Breast epithelium (tissue), 4 donors: ENCODE measurements around the gene WLS. TPM values are rescaled to one million over a fixed set of nuclear protein-coding genes. Genes with fewer than 3 reads are reported as not detected.

Source experiments
- DNase-seq, 2 donors: peaks; one replicate each; pipeline ENCODE4 v3.0.0-alpha.2; 2019; ENCODE audit warnings: low spot score in 2 of 2
- H3K27ac ChIP-seq, 2 donors: fragments of 200-600 bp; sonication (generic) in 1 of 2; one replicate each; pipeline ENCODE4 v1.5.1; 2016 to 2019; ENCODE audit warnings: mild to moderate bottlenecking in 1 of 2
- H3K27me3 ChIP-seq, 2 donors: fragments of 200-600 bp; sonication (generic) in 1 of 2; one replicate each; pipeline versions ENCODE4 v1.5.1 to v1.6.0; 2017 to 2019; ENCODE audit warnings: control low read depth in 1 of 2, mild to moderate bottlenecking in 1 of 2
- H3K36me3 ChIP-seq: fragments of 200-600 bp; one replicate; pipeline ENCODE4 v1.5.1; 2019
- H3K4me1 ChIP-seq, 2 donors: fragments of 200-600 bp; sonication (generic); one replicate each; pipeline ENCODE4 v1.5.1; 2016 to 2019; ENCODE audit warnings: control low read depth in 1 of 2
- H3K4me3 ChIP-seq, 3 donors: fragments of 200-600 bp; sonication (generic); 1 replicate in 2 of 3; 2 replicates in 1 of 3; pipeline ENCODE4 v1.5.1; 2016 to 2019; ENCODE audit warnings: mild to moderate bottlenecking in 3 of 3, moderate library complexity in 2 of 3
- H3K9me3 ChIP-seq, 2 donors: fragments of 200-600 bp; sonication (generic) in 1 of 2; one replicate each; pipeline ENCODE4 v1.5.1; 2016 to 2019; ENCODE audit warnings: control low read depth in 1 of 2
- CTCF ChIP-seq, 3 donors: fragments of 450-650 bp; IDR thresholded peaks; one replicate each; pipeline ENCODE4 v1.5.1; 2016 to 2017; ENCODE audit warnings: antibody characterized with exemption in 3 of 3, mild to moderate bottlenecking in 3 of 3, moderate library complexity in 3 of 3
- POLR2A ChIP-seq: fragments of 450-650 bp; IDR thresholded peaks from one replicate; pipeline ENCODE4 v1.6.1; 2016; ENCODE audit warnings: antibody characterized with exemption, mild to moderate bottlenecking, moderate library complexity
- POLR2AphosphoS5 ChIP-seq, 3 donors: sonication (generic); formaldehyde crosslinking; IDR thresholded peaks; one replicate each; pipeline ENCODE4 v1.6.1; 2017; ENCODE audit warnings: antibody characterized with exemption in 3 of 3
- intact Hi-C: fragments of 100-400 bp; cut with DNase I; formaldehyde crosslinking; loops from one replicate; pipeline ENCODE4 v1.15.1; 2023; ENCODE audit warnings: low total_unique reads
- total RNA-seq, 3 donors: library from RNA; depleted of rRNA; stranded (reverse); fragments of >200 nt; gene quantifications; one replicate each; pipeline ENCODE4 v1.1.0, GENCODE V29; 2016

The WLS gene
- total RNA-seq, 3 donors from 2014 or later: 61.9 to 76.3 (median 62.8) TPM

- TF ChIP-seq POLR2AphosphoS5 (IDR thresholded peaks at IDR 0.05) (no peak), CTCF (IDR thresholded peaks at IDR 0.05) (no peak), POLR2A (no peak)
- DNase-seq: no peak
- Histone ChIP-seq H3K4me1 (no peaks in the 10 kb centered on the region), H3K4me3 (no peak overlapping the region), H3K27ac (no peak overlapping the region), H3K36me3 (no peaks in the 10 kb centered on the region), H3K9me3 (no peaks in the 10 kb centered on the region), H3K27me3 (no peaks in the 10 kb centered on the region)
- intact Hi-C loops: no loop called here
These were observed 43.5 kb downstream of the WLS start for GRCh38 chr1:68188644-68189340.

GRCh38 chr1:68188060-68188538 lies 44.2 kb downstream of the WLS start:
- no peak for DNase-seq
- intact Hi-C loops: no loop called here
- Histone ChIP-seq H3K4me1 (no peaks in the 10 kb centered on the region), H3K4me3 (no peak overlapping the region), H3K9me3 (no peaks in the 10 kb centered on the region), H3K36me3 (no peaks in the 10 kb centered on the region), H3K27ac (no peak overlapping the region), H3K27me3 (no peaks in the 10 kb centered on the region)
- no peak for TF ChIP-seq CTCF (IDR thresholded peaks at IDR 0.05)
- TF ChIP-seq POLR2AphosphoS5 (IDR thresholded peaks at IDR 0.05): no peak
- no peak for TF ChIP-seq POLR2A

GRCh38 chr1:68185743-68186142 lies 46.6 kb downstream of the WLS start:
- Histone ChIP-seq H3K4me1 (no peaks in the 10 kb centered on the region), H3K36me3 (no peaks in the 10 kb centered on the region), H3K4me3 (no peak overlapping the region), H3K27ac (no peak overlapping the region), H3K27me3 (no peaks in the 10 kb centered on the region), H3K9me3 (no peaks in the 10 kb centered on the region)
- intact Hi-C loops: no loop called here
- DNase-seq: no peak
- TF ChIP-seq CTCF (IDR thresholded peaks at IDR 0.05): no peak
- no peak for TF ChIP-seq POLR2AphosphoS5 (IDR thresholded peaks at IDR 0.05)
- no peak for TF ChIP-seq POLR2A

- no peaks in the 10 kb centered on the region for H3K4me1 ChIP-seq
- intact Hi-C loops: loop anchor here (2.0 kb wide), 1 partner anchor 67 kb away; no protein-coding TSS in a partner anchor
- H3K4me3 ChIP-seq: no peak overlapping the region
- no peaks in the 10 kb centered on the region for H3K36me3 ChIP-seq
- no peak overlapping the region for H3K27ac ChIP-seq
- no peak for TF ChIP-seq POLR2A
- TF ChIP-seq POLR2AphosphoS5 (IDR thresholded peaks at IDR 0.05): no peak
- TF ChIP-seq CTCF (IDR thresholded peaks at IDR 0.05): no peak
- H3K9me3 ChIP-seq: no peaks in the 10 kb centered on the region
- DNase-seq: no peak
- H3K27me3 ChIP-seq: no peaks in the 10 kb centered on the region
These were observed 48.4 kb downstream of the WLS start for GRCh38 chr1:68183895-68184294.

- Histone ChIP-seq H3K27ac (no peak overlapping the region), H3K36me3 (no peaks in the 10 kb centered on the region), H3K27me3 (no peaks in the 10 kb centered on the region), H3K4me3 (no peak overlapping the region), H3K9me3 (no peaks in the 10 kb centered on the region), H3K4me1 (no peaks in the 10 kb centered on the region)
- intact Hi-C loops: no loop called here
- DNase-seq: no peak
- TF ChIP-seq POLR2A: no peak
- TF ChIP-seq POLR2AphosphoS5 (IDR thresholded peaks at IDR 0.05): no peak
- no peak for TF ChIP-seq CTCF (IDR thresholded peaks at IDR 0.05)
These were observed 51.2 kb downstream of the WLS start for GRCh38 chr1:68181165-68181556.
